GM18519 (cell line): ENCODE data around the gene IFI6.
A peak's percentile ranks its signal among the peaks of the same experiment; 100 is the strongest.

Source experiments
- ATAC-seq: cut with Tn5 transposase; IDR thresholded peaks from one replicate; pipeline ENCODE4 v1.9.1; 2021; ENCODE audit warnings: mild to moderate bottlenecking, moderate library complexity; ENCODE audit not compliant: unreplicated experiment, low FRiP score

Gene IFI6

GRCh38 chr1:27676410-27676809 lies 4.4 kb upstream of the IFI6 start:
- no peak for ATAC-seq

GRCh38 chr1:27672750-27673112 lies 739 bp upstream of the IFI6 start:
- no peak for ATAC-seq

GRCh38 chr1:27669876-27670275 lies 2.1 kb downstream of the IFI6 start:
- ATAC-seq: no peak

- ATAC-seq: no peak
These were observed 2.9 kb downstream of the IFI6 start for GRCh38 chr1:27668808-27669723.

- no peak for ATAC-seq
These were observed 3.7 kb downstream of the IFI6 start for GRCh38 chr1:27668121-27668807.

- ATAC-seq: no peak
These were observed 5.2 kb downstream of the IFI6 start for GRCh38 chr1:27666791-27667254.

GRCh38 chr1:27666294-27666693 lies 5.7 kb downstream of the IFI6 start:
- ATAC-seq: no peak

GRCh38 chr1:27665016-27665651 lies 6.9 kb downstream of the IFI6 start:
- no peak for ATAC-seq

GRCh38 chr1:27664291-27664690 lies 7.7 kb downstream of the IFI6 start:
- ATAC-seq: no peak

GRCh38 chr1:27662707-27663393 lies 9.1 kb downstream of the IFI6 start:
- ATAC-seq: peak; percentile 36

GRCh38 chr1:27662261-27662660 lies 9.7 kb downstream of the IFI6 start:
- ATAC-seq: no peak

GRCh38 chr1:27661412-27662075 lies 10.4 kb downstream of the IFI6 start:
- ATAC-seq: no peak

- no peak for ATAC-seq
These were observed 11.6 kb downstream of the IFI6 start for GRCh38 chr1:27660300-27660835.

- peak; percentile 58 for ATAC-seq
These were observed 12.3 kb downstream of the IFI6 start for GRCh38 chr1:27659497-27660299.

- ATAC-seq: peak; percentile 23
These were observed 13.0 kb downstream of the IFI6 start for GRCh38 chr1:27658951-27659496.

GRCh38 chr1:27656157-27656893 lies 15.7 kb downstream of the IFI6 start:
- no peak for ATAC-seq

GRCh38 chr1:27655151-27655937 lies 16.6 kb downstream of the IFI6 start:
- ATAC-seq: no peak
